T-helper 1 cell treated with Interleukin-12 subunit alpha and Interleukin-12 subunit beta and Interleukin-4 antibody, amounts not matched to agents 30 ng/mL and 1 ng/mL, for 36 hours (primary cell): Measurements from ENCODE around the gene LEFTY1. TPM values are rescaled to one million over a fixed set of nuclear protein-coding genes. Genes with fewer than 3 reads are reported as not detected.

Experiments
- total RNA-seq: library from RNA; stranded (reverse); gene quantifications from 2 replicates; pipeline ENCODE4 v1.2.3, GENCODE V29; 2022

LEFTY1 gene
- total RNA-seq, 1 donor from 2014 or later: not detected

Other genes starting within 250 kb of the LEFTY1 start
- 0.12 TPM in 1 of 2 replicates, not detected in the other for gene ENAH, start 236.0 kb downstream of the LEFTY1 start, total RNA-seq
- gene SRP9, start 111.3 kb downstream of the LEFTY1 start, total RNA-seq: 196 and 204 TPM in 2 replicates
- 1.0 TPM in 2 replicates for gene EPHX1, start 79.0 kb downstream of the LEFTY1 start, total RNA-seq
- 113 and 120 TPM in 2 replicates for gene TMEM63A, start 6.8 kb downstream of the LEFTY1 start, total RNA-seq
- 103 and 105 TPM in 2 replicates for gene PYCR2, start 35.1 kb upstream of the LEFTY1 start, total RNA-seq
- not detected in 2 replicates for gene LEFTY2, start 52.1 kb upstream of the LEFTY1 start, total RNA-seq
- gene SDE2, start 110.2 kb upstream of the LEFTY1 start, total RNA-seq: 24.5 and 26.1 TPM in 2 replicates
- gene H3-3A, start 173.6 kb upstream of the LEFTY1 start, total RNA-seq: 483 and 492 TPM in 2 replicates